Pancreas (tissue), 10 donors: ENCODE measurements around the gene PGA3. TPM values are rescaled to one million over a fixed set of nuclear protein-coding genes. Genes with fewer than 3 reads are reported as not detected.
A peak's percentile ranks its signal among the peaks of the same experiment; 100 is the strongest.
"Not testable (repeated sequence)": the region's sequence is repeated elsewhere in the genome, so short reads cannot be mapped to it uniquely, and the experiment has no call there.

Source experiments
- ATAC-seq, 4 donors: fragments of 200-7000 bp; cut with Tn5 transposase; one replicate each; pipeline versions ENCODE4 v1.8.0 to v1.9.1; 2020; ENCODE audit warnings: mild to moderate bottlenecking in 4 of 4, moderate library complexity in 4 of 4
- DNase-seq, 6 donors: peaks; one replicate each; pipeline ENCODE4 v3.0.0-alpha.2; 2020
- FAIRE-seq: peaks from 2 replicates; lab custom pipeline; 2012; peaks lifted over from hg19 to GRCh38; lab: Jason Lieb, UNC
- H3K27ac ChIP-seq, 4 donors: fragments of 200-600 bp; sonication (generic); 1 replicate in 3 of 4; 2 replicates in 1 of 4; pipeline versions ENCODE4 v1.5.0 to v1.8.0; 2020
- H3K27me3 ChIP-seq, 4 donors: fragments of 200-600 bp; one replicate each; pipeline ENCODE4 v1.8.0; 2021
- H3K36me3 ChIP-seq, 3 donors: fragments of 200-600 bp; sonication (generic) in 1 of 3; one replicate each; pipeline versions ENCODE4 v1.5.0 to v1.8.0; 2020 to 2021
- H3K4me1 ChIP-seq, 3 donors: fragments of 200-600 bp; one replicate each; pipeline ENCODE4 v1.8.0; 2021
- H3K4me3 ChIP-seq, 4 donors: fragments of 200-600 bp; sonication (generic) in 2 of 4; one replicate each; pipeline versions ENCODE4 v1.5.0 to v1.8.0; 2020 to 2021
- H3K9me3 ChIP-seq, 4 donors: fragments of 200-600 bp; one replicate each; pipeline ENCODE4 v1.8.0; 2021
- CTCF ChIP-seq, 4 donors: fragments of 200-600 bp; sonication (generic) in 3 of 4; IDR thresholded peaks; one replicate each; pipeline versions ENCODE4 v1.5.0 to v1.8.0; 2021; ENCODE audit warnings: antibody characterized with exemption in 4 of 4
- WGBS, 2 donors: extraction: QIAGEN DNeasy Blood & Tissue Kit; methylation state at CpG; one replicate each; pipeline ENCODE4 v1.1.7; 2013; 5-methylcytosine and 5-hydroxymethylcytosine counted together
- intact Hi-C, 3 donors: fragments of 100-400 bp; cut with DNase I; formaldehyde crosslinking; loops; one replicate each; pipeline versions ENCODE4 v1.11.1 to v1.14.2; 2022
- polyA plus RNA-seq, 2 donors: library from polyadenylated mRNA; stranded (reverse); fragments of 200-250 nt; gene quantifications; one replicate each; pipeline ENCODE4 v1.2.3, GENCODE V29; 2013
- total RNA-seq, 6 donors: library from RNA; stranded (reverse); fragmentation: NEBNext Ultra II Directional in 4 of 6; extraction: Animal tissue kit (Norgen Biotek cat#: 25700) in 4 of 6; gene quantifications; one replicate each; pipeline versions ENCODE4 v1.2.1 to v1.2.4, GENCODE V29; 2021 to 2023
- donor health status: healthy with polysubstance abuse.
- donor health status: DM: no; HTN: no; CAD: no; lungs with moderate emphysema.
- donor health status: DM: no; HTN: no; CAD: no.
- donor health status: control.
- donor health status: control.
- donor health status: Bipolar disorder and iron deficiency.
- donor health status: DM: yes; HTN: yes; CAD: no.
- donor health status: DM: no; HTN: no; CAD: no.
- donor health status: DM: no; HTN: no; CAD: no.
- donor health status: DM: yes; HTN: yes; CAD: no.

Gene PGA3
- total and polyA plus RNA-seq, 8 donors: 0.08 to 7.4 (median 0.23) TPM; not detected in 4

DNA sequence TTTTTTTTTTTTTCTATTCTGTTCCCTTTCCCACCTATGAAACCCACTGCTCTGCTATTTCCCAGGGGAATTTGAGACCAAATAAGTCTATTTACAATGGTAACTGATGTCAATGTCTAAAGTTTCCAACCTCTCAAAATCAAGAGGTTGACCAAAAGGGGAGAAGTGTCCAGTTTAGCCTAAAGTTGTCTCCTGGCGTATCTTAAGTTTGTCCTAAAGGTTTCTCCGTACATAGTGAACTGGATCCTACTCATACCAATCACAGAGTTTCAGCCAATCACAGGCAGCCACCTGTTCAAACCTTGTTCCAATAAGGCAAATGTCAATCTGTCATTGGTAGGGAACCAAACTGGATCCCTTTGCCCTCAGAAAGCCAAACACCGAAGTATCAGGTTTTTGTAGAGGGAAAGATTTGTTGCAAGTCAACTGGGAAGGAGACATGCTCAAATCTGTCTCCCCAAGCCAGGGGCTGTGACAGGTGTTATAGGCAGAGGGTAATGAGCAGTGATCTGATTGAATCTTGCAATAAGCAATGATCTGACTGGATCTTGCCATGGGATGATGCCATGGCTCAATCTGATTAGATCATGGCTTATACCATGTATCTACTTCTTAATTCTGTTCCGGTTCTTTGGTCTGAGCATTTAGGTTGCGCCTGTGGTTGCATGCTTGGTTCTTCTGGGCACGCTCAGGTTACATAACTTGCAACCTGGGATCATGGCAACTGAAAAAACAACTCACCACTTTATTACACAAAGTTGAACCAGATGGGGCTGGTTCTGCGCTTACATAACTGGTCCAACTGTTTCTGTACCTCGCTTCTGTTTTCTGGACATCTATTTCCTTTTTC lies 41.0 kb upstream of the PGA3 start:
- Histone ChIP-seq H3K4me1 (peaks cover 12 to 44% (median 14%) of the 10 kb centered on the region in 3 donors), H3K9me3 (no peaks in the 10 kb centered on the region), H3K27me3 (no peaks in the 10 kb centered on the region), H3K4me3 (peak overlapping the region; percentile 56 to 89 (median 78)), H3K27ac (peak overlapping the region; percentile 89 to 99 (median 96)), H3K36me3 (no peaks in the 10 kb centered on the region)
- intact Hi-C loops: no loop called here
- ATAC-seq: peak; percentile 17 to 54 (median 36)
- no peak for FAIRE-seq
- no peak for TF ChIP-seq CTCF (IDR thresholded peaks at IDR 0.05)
- WGBS, 2 donors: 61 to 62% methylated on average over 8 of the region's 8 CpGs
- DNase-seq: peak in 3 of 6 donors; percentile 29 to 59 (median 59)

DNA sequence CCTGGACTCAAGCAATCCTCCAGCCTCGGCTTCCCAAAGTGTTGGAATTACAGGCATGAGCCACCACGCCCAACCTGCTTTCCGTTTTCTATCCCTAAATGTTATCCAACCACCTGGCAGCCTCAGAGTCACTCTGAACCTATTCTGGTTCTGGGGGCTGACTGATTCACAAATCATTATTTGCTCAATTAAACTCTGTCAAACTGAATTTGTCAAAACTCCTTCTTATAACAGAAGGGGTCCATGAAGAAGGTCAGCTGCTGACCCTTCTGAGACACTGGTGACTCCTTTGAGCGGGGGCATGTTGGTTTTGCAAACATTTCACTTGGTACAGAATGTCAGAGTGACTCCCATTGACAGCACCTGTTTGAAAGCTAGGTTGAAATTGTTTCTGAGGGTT lies 40.3 kb upstream of the PGA3 start:
- H3K27ac ChIP-seq: no peak overlapping the region
- FAIRE-seq (no peak), ATAC-seq (no peak), DNase-seq (no peak)
- no peaks in the 10 kb centered on the region for H3K9me3 ChIP-seq
- TF ChIP-seq CTCF (IDR thresholded peaks at IDR 0.05): no peak
- H3K36me3 ChIP-seq: no peaks in the 10 kb centered on the region
- no peak overlapping the region for H3K4me3 ChIP-seq
- WGBS, 2 donors: 89 to 90% methylated on average over 4 of the region's 4 CpGs
- no peaks in the 10 kb centered on the region for H3K27me3 ChIP-seq
- intact Hi-C loops: no loop called here
- peaks cover 12 to 39% (median 14%) of the 10 kb centered on the region in 3 donors for H3K4me1 ChIP-seq

DNA sequence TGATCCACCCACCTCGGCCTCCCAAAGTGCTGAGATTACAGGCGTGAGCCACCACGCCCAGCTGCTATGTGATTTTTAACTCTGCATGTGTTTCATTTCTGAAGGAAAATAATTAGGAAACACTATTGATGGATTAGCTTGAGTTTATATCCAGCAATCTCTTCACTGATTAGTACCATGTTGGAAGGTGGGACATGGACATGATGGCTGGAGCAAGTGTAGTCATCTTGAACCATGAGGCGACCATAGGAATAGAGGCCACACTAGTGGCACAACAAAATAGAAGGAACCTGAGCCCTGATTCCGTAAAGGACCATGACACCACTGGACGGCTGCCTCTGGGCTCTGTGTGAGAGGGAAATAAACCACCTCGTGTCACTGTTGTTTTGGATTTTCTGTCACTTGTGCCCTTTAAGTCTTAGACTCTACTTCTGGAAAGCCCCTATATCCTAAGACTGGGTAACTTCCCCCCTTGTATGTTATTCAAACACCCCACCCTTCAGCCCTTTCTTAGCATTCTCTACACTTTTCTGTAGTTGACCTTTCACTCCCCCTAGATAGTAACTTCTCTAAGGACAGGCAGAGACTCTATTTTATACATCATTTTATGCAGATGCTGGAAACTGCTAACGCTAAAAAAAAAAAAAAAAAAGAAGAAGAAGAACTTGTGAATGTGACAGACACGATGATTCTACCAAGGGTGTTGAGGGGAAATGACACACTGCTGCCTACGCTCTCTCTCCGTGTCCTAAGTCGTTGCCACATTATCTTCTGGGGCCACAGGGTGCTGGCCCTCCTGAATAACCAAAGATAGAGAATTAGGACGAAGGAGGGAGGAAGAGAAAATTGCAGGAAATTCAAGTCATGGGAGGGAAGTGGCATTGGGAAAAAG lies 39.4 kb upstream of the PGA3 start:
- H3K36me3 ChIP-seq: no peaks in the 10 kb centered on the region
- intact Hi-C loops: no loop called here
- peaks cover 5 to 31% (median 7%) of the 10 kb centered on the region in 3 donors for H3K4me1 ChIP-seq
- no peaks in the 10 kb centered on the region for H3K9me3 ChIP-seq
- peak overlapping the region in 2 of 4 donors; percentile 39 to 46 for H3K27ac ChIP-seq
- H3K4me3 ChIP-seq: no peak overlapping the region
- DNase-seq: no peak
- no peak for TF ChIP-seq CTCF (IDR thresholded peaks at IDR 0.05)
- no peaks in the 10 kb centered on the region for H3K27me3 ChIP-seq
- ATAC-seq: no peak
- FAIRE-seq: no peak
- WGBS, 2 donors: 84 to 85% methylated on average over 13 of the region's 13 CpGs

DNA sequence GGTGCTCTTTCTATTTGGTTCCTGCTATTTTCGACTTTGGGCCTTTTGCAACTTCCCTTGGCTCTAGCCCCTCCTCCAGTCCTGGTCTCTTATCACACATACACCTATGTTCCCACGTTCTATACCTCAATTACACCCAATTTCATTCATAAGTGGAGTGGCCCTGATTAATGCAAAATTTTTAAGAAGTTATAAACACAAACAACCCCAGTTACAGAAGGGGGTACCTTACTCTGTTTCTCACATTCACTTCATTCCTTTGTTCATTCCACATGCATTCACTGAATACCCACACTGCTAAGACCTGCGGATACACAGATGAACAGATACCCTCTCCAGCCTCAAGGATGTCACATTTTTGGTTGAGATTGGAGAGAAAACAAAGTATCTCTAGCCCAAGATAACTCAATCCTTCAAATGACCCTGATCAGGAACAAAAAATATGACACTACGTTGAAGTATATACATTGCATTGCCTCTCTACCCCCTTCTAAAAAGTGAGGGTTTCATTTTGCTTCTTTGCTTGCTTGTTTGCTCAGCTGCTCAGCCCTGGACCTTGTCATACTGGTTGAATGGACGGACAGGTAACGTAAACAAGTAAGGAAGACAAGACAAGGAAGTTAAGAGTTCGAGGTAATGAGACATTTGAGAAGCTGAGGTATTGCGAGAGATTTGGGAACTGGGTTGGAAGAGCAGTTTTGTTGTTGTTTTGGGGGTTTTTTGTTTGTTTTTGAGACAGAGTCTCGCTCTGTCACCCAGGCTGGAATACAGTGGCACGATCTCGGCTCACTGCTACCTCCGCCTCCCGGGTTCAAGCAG lies 38.5 kb upstream of the PGA3 start:
- no peak for TF ChIP-seq CTCF (IDR thresholded peaks at IDR 0.05)
- Histone ChIP-seq H3K27me3 (no peaks in the 10 kb centered on the region), H3K27ac (peak overlapping the region in 2 of 4 donors; percentile 27 to 43), H3K36me3 (no peaks in the 10 kb centered on the region), H3K9me3 (no peaks in the 10 kb centered on the region), H3K4me3 (no peak overlapping the region), H3K4me1 (peaks cover 0 to 24% (median 4%) of the 10 kb centered on the region in 3 donors)
- no peak for DNase-seq
- ATAC-seq: no peak
- FAIRE-seq: no peak
- intact Hi-C loops: no loop called here
- 58 to 68% methylated on average over 13 of the region's 13 CpGs for WGBS, 2 donors

GRCh38 chr11:61165785-61166184 lies 37.5 kb upstream of the PGA3 start:
- intact Hi-C loops, FAIRE-seq, H3K4me3 ChIP-seq, H3K36me3 ChIP-seq, H3K9me3 ChIP-seq, H3K27me3 ChIP-seq, ATAC-seq, DNase-seq, H3K27ac ChIP-seq: not testable (repeated sequence)
- 80 to 83% methylated on average over 1 of the region's 7 CpGs for WGBS, 2 donors
- H3K4me1 ChIP-seq: peaks cover 0 to 20% (median 4%) of the 10 kb centered on the region in 3 donors

- peaks cover 0 to 20% (median 4%) of the 10 kb centered on the region in 3 donors for H3K4me1 ChIP-seq
- DNase-seq, H3K9me3 ChIP-seq, H3K4me3 ChIP-seq, H3K27me3 ChIP-seq, H3K36me3 ChIP-seq, FAIRE-seq, intact Hi-C loops, ATAC-seq, H3K27ac ChIP-seq: not testable (repeated sequence)
- WGBS, 2 donors: 92 to 97% methylated on average over 20 to 24 of the region's 31 CpGs
Observed at GRCh38 chr11:61166331-61166730, 37.0 kb upstream of the PGA3 start.
